H1 (cell line): ENCODE results near the gene NTMT1. TPM values are rescaled to one million over a fixed set of nuclear protein-coding genes. Genes with fewer than 3 reads are reported as not detected.

Experiments used
- CTCF ChIA-PET: fragments of 300-600 bp; sonication (Branson Sonifier 250); formaldehyde crosslinking; loops from one replicate; lab custom pipeline; 2021; ENCODE audit not compliant: partially characterized antibody; lab: Charles Lee
- POLR2A ChIA-PET: fragments of 300-600 bp; sonication (Branson Sonifier 250); formaldehyde crosslinking; loops from one replicate; lab custom pipeline; 2021; ENCODE audit warnings: inconsistent platforms; ENCODE audit not compliant: partially characterized antibody; lab: Charles Lee
- DNase-seq, 2 experiments: peaks; one replicate each; pipeline versions ENCODE4 v3.0.0 to v3.0.0-alpha.2; 2010 to 2022; ENCODE audit warnings: low spot score in 2 of 2, low read depth in 1 of 2, mixed read lengths in 1 of 2
- FAIRE-seq: peaks from 2 replicates; lab custom pipeline; 2011; peaks lifted over from hg19 to GRCh38; lab: Jason Lieb, UNC
- H2AFZ ChIP-seq: 2 replicates; pipeline ENCODE4 v1.8.1; 2012; ENCODE audit warnings: low read length, inconsistent platforms
- H2AK5ac ChIP-seq: 2 replicates; pipeline ENCODE4 v1.6.1; 2013; ENCODE audit warnings: low read depth, low read length
- H2BK120ac ChIP-seq: replicated peaks from 2 replicates; pipeline ENCODE3; 2013; ENCODE audit warnings: low read depth, low read length, inconsistent platforms
- H2BK12ac ChIP-seq: 2 replicates; pipeline ENCODE4 v1.6.1; 2013; ENCODE audit warnings: low read depth, low read length
- H2BK15ac ChIP-seq: 2 replicates; pipeline ENCODE4 v1.6.1; 2013; ENCODE audit warnings: low read length
- H2BK20ac ChIP-seq: 2 replicates; pipeline ENCODE4 v1.6.1; 2013; ENCODE audit warnings: low read length
- H2BK5ac ChIP-seq: 2 replicates; pipeline ENCODE4 v1.6.1; 2013; ENCODE audit warnings: low read depth, low read length
- H3K14ac ChIP-seq: 2 replicates; pipeline ENCODE4 v1.6.1; 2013; ENCODE audit warnings: inconsistent platforms; ENCODE audit not compliant: insufficient read length
- H3K18ac ChIP-seq: 2 replicates; pipeline ENCODE4 v1.6.1; 2013; ENCODE audit warnings: low read length; ENCODE audit errors: extremely low read depth
- H3K23ac ChIP-seq: 2 replicates; pipeline ENCODE4 v1.6.1; 2013; ENCODE audit warnings: inconsistent platforms; ENCODE audit not compliant: insufficient read length
- H3K23me2 ChIP-seq: 2 replicates; pipeline ENCODE4 v1.6.1; 2013; ENCODE audit warnings: low read depth, low read length
- H3K27ac ChIP-seq: 2 replicates; pipeline ENCODE4 v1.6.1; 2011; ENCODE audit warnings: low read depth, low read length, inconsistent platforms
- H3K27me3 ChIP-seq, 4 experiments: replicated peaks in 1 of 4; 1 replicate in 1 of 4; 2 replicates in 3 of 4; pipeline versions ENCODE4 v1.6.1 to v1.8.1; 2011 to 2013; ENCODE audit warnings: low read length in 3 of 4, mild to moderate bottlenecking in 3 of 4, inconsistent platforms in 2 of 4, mixed read lengths in 2 of 4, moderate library complexity in 1 of 4; ENCODE audit not compliant: control insufficient read depth in 3 of 4, insufficient read depth in 3 of 4; ENCODE audit errors: extremely low read depth in 1 of 4
- H3K36me3 ChIP-seq, 4 experiments: 2 replicates each; pipeline versions ENCODE4 v1.6.1 to v1.8.1; 2011 to 2013; ENCODE audit warnings: mild to moderate bottlenecking in 4 of 4, low read length in 3 of 4, moderate library complexity in 2 of 4, control low read depth in 1 of 4, inconsistent platforms in 1 of 4; ENCODE audit not compliant: insufficient read depth in 4 of 4, control insufficient read depth in 2 of 4
- H3K4ac ChIP-seq: replicated peaks from 2 replicates; pipeline ENCODE3; 2013; ENCODE audit warnings: low read length, low read depth, mixed read lengths, inconsistent platforms; ENCODE audit not compliant: insufficient read length
- H3K4me1 ChIP-seq, 4 experiments: replicated peaks in 1 of 4; 1 replicate in 1 of 4; 2 replicates in 3 of 4; pipeline versions ENCODE4 v1.6.1 to v1.8.1; 2011 to 2013; ENCODE audit warnings: low read length in 3 of 4, inconsistent platforms in 2 of 4, mixed read lengths in 1 of 4; ENCODE audit not compliant: insufficient read depth in 4 of 4, control insufficient read depth in 3 of 4
- H3K4me2 ChIP-seq, 2 experiments: 2 replicates each; pipeline versions ENCODE4 v1.6.1 to v1.8.1; 2011 to 2013; ENCODE audit warnings: low read depth in 2 of 2, low read length in 2 of 2, control low read depth in 1 of 2, inconsistent platforms in 1 of 2, mild to moderate bottlenecking in 1 of 2; ENCODE audit not compliant: insufficient read depth in 1 of 2
- H3K4me3 ChIP-seq, 4 experiments: fragments of 200-600, 300-600 bp in 1 of 4; sonication (generic), shearing (Covaris generic), sonication (Bioruptor Twin) in 1 of 4; 2 replicates each; pipeline versions ENCODE4 v1.5.1 to v1.8.1; 2011 to 2016; ENCODE audit warnings: low read length in 4 of 4, low read depth in 3 of 4, control low read depth in 2 of 4, inconsistent platforms in 2 of 4, mild to moderate bottlenecking in 2 of 4, mixed read lengths in 1 of 4, moderate library complexity in 1 of 4; ENCODE audit not compliant: insufficient read depth in 2 of 4; ENCODE audit errors: extremely low read depth in 1 of 4
- H3K56ac ChIP-seq: replicated peaks from 2 replicates; pipeline ENCODE3; 2013; ENCODE audit warnings: low read depth, mild to moderate bottlenecking, mixed read lengths, low read length, inconsistent platforms; ENCODE audit not compliant: insufficient read length
- H3K79me1 ChIP-seq: 2 replicates; pipeline ENCODE4 v1.6.1; 2013; ENCODE audit warnings: low read depth, low read length, control low read depth
- H3K79me2 ChIP-seq, 2 experiments: 2 replicates each; pipeline versions ENCODE4 v1.6.1 to v1.8.1; 2012 to 2013; ENCODE audit warnings: low read length in 2 of 2, mild to moderate bottlenecking in 2 of 2, inconsistent platforms in 1 of 2; ENCODE audit not compliant: insufficient read depth in 2 of 2, control insufficient read depth in 1 of 2
- H3K9ac ChIP-seq, 4 experiments: replicated peaks in 1 of 4; 1 replicate in 1 of 4; 2 replicates in 3 of 4; pipeline versions ENCODE4 v1.6.1 to v1.8.1; 2011 to 2013; ENCODE audit warnings: low read depth in 3 of 4, low read length in 3 of 4, control low read depth in 2 of 4, mild to moderate bottlenecking in 2 of 4, moderate library complexity in 2 of 4, inconsistent platforms in 1 of 4; ENCODE audit errors: extremely low read depth in 1 of 4
- H3K9me3 ChIP-seq, 2 experiments: 2 replicates each; pipeline versions ENCODE4 v1.6.1 to v1.8.1; 2012 to 2013; ENCODE audit warnings: mild to moderate bottlenecking in 2 of 2, moderate library complexity in 2 of 2, control low read depth in 1 of 2, inconsistent platforms in 1 of 2, low read depth in 1 of 2, low read length in 1 of 2, mixed read lengths in 1 of 2; ENCODE audit not compliant: insufficient read depth in 2 of 2
- H4K20me1 ChIP-seq, 2 experiments: replicated peaks in 1 of 2; 2 replicates each; pipeline versions ENCODE3 to v1.8.1; 2011 to 2013; ENCODE audit warnings: inconsistent platforms in 2 of 2, low read length in 2 of 2, mild to moderate bottlenecking in 1 of 2; ENCODE audit not compliant: insufficient read depth in 2 of 2, control insufficient read depth in 1 of 2
- H4K5ac ChIP-seq: 2 replicates; pipeline ENCODE4 v1.6.1; 2013; ENCODE audit warnings: low read length, low read depth, mixed read lengths, inconsistent platforms; ENCODE audit not compliant: insufficient read length
- H4K8ac ChIP-seq: 2 replicates; pipeline ENCODE4 v1.8.0; 2013; ENCODE audit warnings: mild to moderate bottlenecking, moderate library complexity, low read length, inconsistent platforms; ENCODE audit not compliant: insufficient read depth; ENCODE audit errors: extremely low read depth
- H4K91ac ChIP-seq: replicated peaks from 2 replicates; pipeline ENCODE3; 2013; ENCODE audit warnings: low read length, mixed read lengths, inconsistent platforms; ENCODE audit not compliant: insufficient read length
- BACH1 ChIP-seq: IDR thresholded peaks from 2 replicates; pipeline ENCODE4 v1.6.1; 2012; ENCODE audit warnings: low read length, improper control_type of control experiment
- WGBS, 2 experiments: shearing (Covaris generic) in 1 of 2; methylation state at CpG; one replicate each; pipeline versions ENCODE4 v1.1.6 to v1.1.7; 2013 to 2015; ENCODE audit warnings: low lambda C conversion rate in 2 of 2, mixed read lengths in 2 of 2, inconsistent platforms in 1 of 2, low coverage in 1 of 2, missing lambda C conversion rate in 1 of 2; ENCODE audit not compliant: insufficient replicate concordance in 2 of 2, insufficient coverage in 1 of 2, insufficient read length in 1 of 2; ENCODE audit errors: extremely low coverage in 1 of 2, missing lambda C conversion rate in 1 of 2; 5-methylcytosine and 5-hydroxymethylcytosine counted together
- polyA plus RNA-seq, 7 experiments: library from polyadenylated mRNA; depleted of rRNA in 3 of 7; stranded (reverse) in 5 of 7; unstranded in 2 of 7; fragments of >200 nt in 5 of 7; fragments of 200-250 nt in 2 of 7; gene quantifications; 1 replicate in 5 of 7; 2 replicates in 1 of 7; 4 replicates in 1 of 7; pipeline versions ENCODE4 v1.2.1 to v1.2.3, GENCODE V29; 2011 to 2013; ENCODE audit warnings: missing spikeins in 2 of 7, mixed read lengths in 2 of 7
- total RNA-seq: library from RNA; stranded (reverse); fragmentation: NEBNext Ultra II Directional; extraction: Animal tissue kit (Norgen Biotek cat#: 25700); gene quantifications from 2 replicates; pipeline ENCODE4 v1.2.1, GENCODE V29; 2021

The NTMT1 gene
- total and polyA plus RNA-seq, 2 of the 8 experiments (the other 6 are each of a cell fraction or from before 2014, with no cell fraction given), result 66.8 to 70.2 TPM

DNA sequence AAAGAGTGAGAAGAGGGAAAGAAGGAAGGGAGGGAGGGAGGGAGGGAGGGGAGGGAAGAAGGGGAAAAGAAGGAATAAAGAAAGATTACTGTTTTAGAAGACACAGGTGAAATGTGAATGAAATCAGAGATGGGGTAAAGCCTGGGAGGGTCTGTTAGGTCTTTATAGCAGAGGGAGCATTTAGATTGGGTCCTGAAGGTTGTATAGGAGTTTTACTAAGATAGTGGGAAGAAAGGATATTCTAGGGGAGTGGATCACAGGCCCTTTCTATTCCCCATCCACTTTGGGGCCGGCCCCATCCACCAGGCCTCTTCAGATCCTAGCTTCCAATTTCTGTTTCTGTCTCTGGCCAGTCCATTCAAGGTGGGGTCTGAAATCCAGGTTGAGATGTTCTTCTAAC, 40.6 kb upstream of the NTMT1 start:
- H3K14ac ChIP-seq, result no peak overlapping the region
- no peak overlapping the region for H2BK120ac ChIP-seq
- no peaks in the 10 kb centered on the region for H3K23me2 ChIP-seq
- H3K79me2 ChIP-seq, result no peaks in the 10 kb centered on the region
- POLR2A ChIA-PET, result interaction anchor here (1.8 kb wide), 1 partner anchor 12 kb away, joined by 7 read pairs; no protein-coding TSS in a partner anchor
- H2AFZ ChIP-seq, result no peak overlapping the region
- WGBS, 2 experiments, result 100% methylated on average over 1 of the region's 1 CpG; no CpG with 5 or more reads in 1 of the 2 experiments
- no peak overlapping the region for H4K8ac ChIP-seq
- no peak overlapping the region for H2BK15ac ChIP-seq
- FAIRE-seq, result no peak
- no peaks in the 10 kb centered on the region for H3K36me3 ChIP-seq
- no peak overlapping the region for H4K5ac ChIP-seq
- H2BK12ac ChIP-seq, result no peak overlapping the region
- no peak overlapping the region for H3K56ac ChIP-seq
- H3K4ac ChIP-seq, result no peak overlapping the region
- H3K27ac ChIP-seq, result no peak overlapping the region
- H2BK20ac ChIP-seq, result no peak overlapping the region
- H3K4me3 ChIP-seq, result no peak overlapping the region
- no peak overlapping the region for H4K91ac ChIP-seq
- H3K27me3 ChIP-seq, result no peaks in the 10 kb centered on the region; a peak in 1 of 7 replicates
- H3K9ac ChIP-seq, result no peak overlapping the region
- no peak overlapping the region for H3K4me2 ChIP-seq
- TF ChIP-seq BACH1, result no peak
- H3K23ac ChIP-seq, result no peak overlapping the region
- DNase-seq, result no peak
- no peaks in the 10 kb centered on the region for H3K9me3 ChIP-seq
- no peak overlapping the region for H3K18ac ChIP-seq
- no peak overlapping the region for H2AK5ac ChIP-seq
- no peaks in the 10 kb centered on the region for H3K79me1 ChIP-seq
- CTCF ChIA-PET, result interaction anchor here (0.7 to 7.0 kb wide), 9 partner anchors 8 to 85 kb away, joined by 3 to 37 read pairs (median 3); no protein-coding TSS in a partner anchor
- no peak overlapping the region for H2BK5ac ChIP-seq
- peaks cover 0 to 8% (median 1%) of the 10 kb centered on the region in 4 experiments; a peak in 3 of 7 replicates for H3K4me1 ChIP-seq
- H4K20me1 ChIP-seq, result no peaks in the 10 kb centered on the region
